ENCODE data around the gene TXNRD3.
A peak's percentile ranks its signal among the peaks of the same experiment; 100 is the strongest.

TXNRD3 gene

GRCh38 chr3:126613479-126614188 lies 41.3 kb downstream of the TXNRD3 start:
- Histone ChIP-seq H3K36me3 (ENCODE audit: insufficient read depth, low read length) (peaks cover 26% of the 10 kb centered on the region), H3K9me3 (ENCODE audit: insufficient read depth, low read depth, low read length) (no peaks in the 10 kb centered on the region), H3K4me3 (ENCODE audit: low read length, poor library complexity, severe bottlenecking) (no peak overlapping the region), H3K9me2 (replicated peaks; ENCODE audit: low read depth, low read length) (no peaks in the 10 kb centered on the region), H3K9ac (ENCODE audit: low read depth, low read length, poor library complexity, severe bottlenecking) (peak overlapping the region; percentile 38), H3K4me1 (ENCODE audit: insufficient read depth, low read length, poor library complexity, severe bottlenecking) (peaks cover 55% of the 10 kb centered on the region), H3F3A (ENCODE audit: low read depth) (no peaks in the 10 kb centered on the region; the same call in 1 of the 2 replicates), H3K79me2 (ENCODE audit: insufficient read depth, low read length) (no peaks in the 10 kb centered on the region), H3K27me3 (ENCODE audit: insufficient read depth, low read length, poor library complexity, severe bottlenecking) (no peaks in the 10 kb centered on the region), H3K4me2 (ENCODE audit: low read depth, low read length, poor library complexity, severe bottlenecking) (peak overlapping the region; percentile 56), H4K20me1 (ENCODE audit: insufficient read depth, low read length, poor library complexity, severe bottlenecking) (no peaks in the 10 kb centered on the region), H2AFZ (ENCODE audit: low read length) (no peak overlapping the region)
- no peak; the same call in 1 of the 2 replicates for TF ChIP-seq CTCF (conservative IDR thresholded peaks at IDR 0.05; ENCODE audit: low read length)
- TF ChIP-seq EZH2phosphoT487 (IDR thresholded peaks at IDR 0.05; ENCODE audit: borderline replicate concordance), result no peak

GRCh38 chr3:126612479-126613205 lies 42.3 kb downstream of the TXNRD3 start:
- H3K36me3 ChIP-seq (ENCODE audit: insufficient read depth, low read length), result peaks cover 29% of the 10 kb centered on the region
- H3K4me3 ChIP-seq (ENCODE audit: low read length, poor library complexity, severe bottlenecking), result peak overlapping the region; percentile 40
- H3K9me2 ChIP-seq (replicated peaks; ENCODE audit: low read depth, low read length), result no peaks in the 10 kb centered on the region
- H2AFZ ChIP-seq (ENCODE audit: low read length), result no peak overlapping the region
- H3K27me3 ChIP-seq (ENCODE audit: insufficient read depth, low read length, poor library complexity, severe bottlenecking), result no peaks in the 10 kb centered on the region
- H4K20me1 ChIP-seq (ENCODE audit: insufficient read depth, low read length, poor library complexity, severe bottlenecking), result no peaks in the 10 kb centered on the region
- no peaks in the 10 kb centered on the region; the same call in 1 of the 2 replicates for H3F3A ChIP-seq (ENCODE audit: low read depth)
- peak overlapping the region; percentile 38 for H3K9ac ChIP-seq (ENCODE audit: low read depth, low read length, poor library complexity, severe bottlenecking)
- H3K4me2 ChIP-seq (ENCODE audit: low read depth, low read length, poor library complexity, severe bottlenecking), result peak overlapping the region; percentile 56
- H3K79me2 ChIP-seq (ENCODE audit: insufficient read depth, low read length), result no peaks in the 10 kb centered on the region
- no peak for TF ChIP-seq EZH2phosphoT487 (IDR thresholded peaks at IDR 0.05; ENCODE audit: borderline replicate concordance)
- no peak for TF ChIP-seq CTCF (conservative IDR thresholded peaks at IDR 0.05; ENCODE audit: low read length)
- no peaks in the 10 kb centered on the region for H3K9me3 ChIP-seq (ENCODE audit: insufficient read depth, low read depth, low read length)
- peaks cover 47% of the 10 kb centered on the region for H3K4me1 ChIP-seq (ENCODE audit: insufficient read depth, low read length, poor library complexity, severe bottlenecking)

- Histone ChIP-seq H3K4me2 (ENCODE audit: low read depth, low read length, poor library complexity, severe bottlenecking) (no peak overlapping the region), H3K9me2 (replicated peaks; ENCODE audit: low read depth, low read length) (no peaks in the 10 kb centered on the region), H3K9ac (ENCODE audit: low read depth, low read length, poor library complexity, severe bottlenecking) (no peak overlapping the region), H3K27me3 (ENCODE audit: insufficient read depth, low read length, poor library complexity, severe bottlenecking) (no peaks in the 10 kb centered on the region), H3K9me3 (ENCODE audit: insufficient read depth, low read depth, low read length) (no peaks in the 10 kb centered on the region), H3K79me2 (ENCODE audit: insufficient read depth, low read length) (no peaks in the 10 kb centered on the region), H3K4me1 (ENCODE audit: insufficient read depth, low read length, poor library complexity, severe bottlenecking) (peaks cover 47% of the 10 kb centered on the region), H2AFZ (ENCODE audit: low read length) (no peak overlapping the region), H3K4me3 (ENCODE audit: low read length, poor library complexity, severe bottlenecking) (no peak overlapping the region), H3F3A (ENCODE audit: low read depth) (no peaks in the 10 kb centered on the region; the same call in 1 of the 2 replicates), H3K36me3 (ENCODE audit: insufficient read depth, low read length) (peaks cover 29% of the 10 kb centered on the region; the same call in 1 of the 2 replicates), H4K20me1 (ENCODE audit: insufficient read depth, low read length, poor library complexity, severe bottlenecking) (no peaks in the 10 kb centered on the region)
- TF ChIP-seq CTCF (conservative IDR thresholded peaks at IDR 0.05; ENCODE audit: low read length), result no peak
- TF ChIP-seq EZH2phosphoT487 (IDR thresholded peaks at IDR 0.05; ENCODE audit: borderline replicate concordance), result no peak
Observed at GRCh38 chr3:126609909-126610308, 45.0 kb downstream of the TXNRD3 start.
